GM18502 (cell line): Measurements from ENCODE around the gene RAC2.
A peak's percentile ranks its signal among the peaks of the same experiment; 100 is the strongest.

Source experiments
- ATAC-seq: cut with Tn5 transposase; IDR thresholded peaks from one replicate; pipeline ENCODE4 v1.9.1; 2021; ENCODE audit warnings: mild to moderate bottlenecking; ENCODE audit not compliant: unreplicated experiment, poor library complexity

The RAC2 gene

DNA sequence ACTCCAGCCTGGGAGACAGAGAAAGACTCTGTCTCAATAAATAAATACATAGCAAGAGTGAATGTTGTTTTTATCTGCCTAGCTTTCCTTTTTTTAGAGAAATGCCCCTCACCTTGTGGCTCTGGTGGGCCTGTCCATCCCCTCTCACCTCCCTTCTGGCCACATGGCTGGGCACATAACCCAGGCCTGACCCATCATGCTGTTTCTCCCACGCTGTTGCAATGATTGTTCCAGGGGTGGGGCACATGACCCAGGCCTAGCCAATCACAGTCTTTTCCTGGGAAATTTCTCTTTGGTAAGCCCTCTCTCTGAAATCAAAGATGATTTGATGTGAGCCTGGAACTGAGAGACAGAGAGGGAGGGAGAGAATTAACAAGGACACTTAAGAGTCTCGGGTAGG is 32.7 kb upstream of the RAC2 start:
- ATAC-seq = no peak

DNA sequence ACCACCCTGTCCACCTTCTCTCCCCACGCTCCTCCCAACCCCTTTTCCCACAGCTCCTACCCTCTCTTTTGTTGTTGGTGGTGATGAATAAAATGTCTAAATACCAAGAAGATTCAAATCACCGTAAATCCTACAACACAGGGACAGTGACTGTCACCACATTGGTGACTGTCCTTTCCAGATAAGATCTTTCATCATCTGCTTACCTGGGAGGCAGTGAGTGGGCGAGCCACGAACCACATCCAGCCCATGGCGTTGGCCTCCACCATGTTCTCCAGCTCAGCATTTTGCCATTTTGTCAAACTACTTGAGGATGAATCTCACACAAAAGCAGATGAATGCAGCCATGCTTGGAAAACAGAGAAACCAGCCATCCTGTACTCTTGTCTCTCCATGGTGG is 31.6 kb upstream of the RAC2 start:
- no peak for ATAC-seq

DNA sequence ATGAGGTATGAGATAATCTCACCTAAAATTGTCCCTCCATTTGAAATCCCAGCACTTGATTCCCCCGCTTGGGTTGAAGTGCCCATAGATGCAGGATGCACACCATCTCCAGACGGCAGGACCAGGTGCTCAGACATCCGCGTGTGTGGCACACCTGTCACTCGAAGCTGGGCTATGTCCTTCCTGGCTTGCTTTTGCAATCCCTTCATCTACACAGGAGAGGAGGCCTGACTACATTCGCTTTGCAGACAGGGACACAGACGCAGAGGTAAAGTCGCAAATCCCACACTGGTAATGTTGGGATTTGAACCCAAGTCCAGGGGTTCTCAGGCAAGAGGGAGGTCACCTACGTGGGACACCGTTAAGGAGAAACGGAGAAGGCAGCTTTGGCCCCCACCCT is 31.1 kb upstream of the RAC2 start:
- no peak for ATAC-seq

DNA sequence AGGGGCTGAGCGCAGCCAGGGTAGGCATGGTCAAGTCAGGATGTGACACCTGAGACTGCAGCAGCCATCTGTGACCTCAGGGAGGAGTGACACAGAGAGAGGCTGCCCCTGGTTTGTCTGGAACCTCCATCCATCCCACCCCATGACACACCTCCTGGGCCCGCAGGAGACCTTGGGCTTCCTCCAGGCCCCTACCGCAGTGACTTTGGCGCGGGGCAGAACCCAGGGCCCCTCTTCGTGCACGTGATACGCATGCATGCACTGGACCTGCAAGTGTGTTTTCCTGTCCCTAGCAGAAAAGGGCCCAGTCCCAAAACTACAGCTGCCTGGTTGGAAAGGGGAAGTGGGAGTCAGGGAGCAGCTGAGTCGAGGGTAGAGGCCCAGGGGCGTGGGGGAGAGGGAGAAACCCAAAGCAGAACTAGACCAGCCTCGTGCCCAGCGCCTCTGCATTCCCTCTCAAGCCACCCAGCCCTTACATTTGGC is 30.4 kb upstream of the RAC2 start:
- ATAC-seq = no peak

DNA sequence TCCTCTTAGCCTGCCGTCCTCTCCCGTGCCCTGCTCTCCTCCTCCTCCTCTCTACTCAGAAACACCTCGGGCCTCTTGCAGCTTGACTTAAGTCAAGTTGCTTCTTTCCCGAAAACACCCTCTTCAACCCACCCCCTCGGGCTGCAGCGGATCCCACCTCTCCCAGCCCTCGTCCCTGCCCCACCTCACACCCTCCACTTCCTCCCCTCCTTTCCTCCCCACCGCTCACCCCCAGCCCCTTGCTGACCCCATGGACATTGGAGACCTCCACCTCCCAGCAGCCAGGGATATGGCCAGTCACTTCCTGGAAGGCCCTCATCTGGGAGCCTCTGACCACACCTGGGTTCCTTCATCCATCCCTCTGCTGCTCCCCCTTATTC is 29.8 kb upstream of the RAC2 start:
- no peak for ATAC-seq

DNA sequence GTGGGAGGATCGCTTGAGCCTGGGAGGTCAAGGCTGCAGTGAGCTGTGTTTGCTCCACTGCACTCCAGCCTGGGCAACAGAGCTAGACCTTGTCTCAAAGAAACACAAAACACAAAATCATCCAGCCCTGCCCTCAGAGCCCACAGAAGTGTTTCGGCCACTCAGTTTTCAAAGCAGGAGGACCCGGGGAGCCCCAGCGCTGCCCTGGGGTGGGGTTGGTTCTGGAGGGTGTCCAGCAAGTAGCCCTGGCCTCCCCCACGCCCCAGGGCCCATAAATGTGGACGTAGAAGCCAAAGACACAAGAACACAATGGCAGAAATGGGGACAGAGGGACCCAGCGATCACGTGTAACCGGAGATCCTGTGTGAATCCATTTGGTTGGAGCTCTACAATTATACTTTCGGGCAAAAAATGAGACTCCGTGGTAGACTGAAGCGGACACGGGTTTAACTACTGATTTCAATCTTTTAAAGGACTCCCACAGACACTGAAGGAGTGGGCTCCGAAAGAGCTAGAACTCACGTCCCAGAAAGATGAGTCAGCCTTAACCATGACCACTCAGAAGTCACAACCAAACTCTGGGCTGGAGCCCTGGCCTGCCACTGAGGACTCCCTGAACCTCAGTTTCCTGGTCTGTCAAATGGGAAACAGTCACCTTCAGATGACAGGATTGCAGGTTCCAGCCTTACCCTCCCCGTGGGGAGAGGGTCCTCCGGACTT is 29.2 kb upstream of the RAC2 start:
- no peak for ATAC-seq

DNA sequence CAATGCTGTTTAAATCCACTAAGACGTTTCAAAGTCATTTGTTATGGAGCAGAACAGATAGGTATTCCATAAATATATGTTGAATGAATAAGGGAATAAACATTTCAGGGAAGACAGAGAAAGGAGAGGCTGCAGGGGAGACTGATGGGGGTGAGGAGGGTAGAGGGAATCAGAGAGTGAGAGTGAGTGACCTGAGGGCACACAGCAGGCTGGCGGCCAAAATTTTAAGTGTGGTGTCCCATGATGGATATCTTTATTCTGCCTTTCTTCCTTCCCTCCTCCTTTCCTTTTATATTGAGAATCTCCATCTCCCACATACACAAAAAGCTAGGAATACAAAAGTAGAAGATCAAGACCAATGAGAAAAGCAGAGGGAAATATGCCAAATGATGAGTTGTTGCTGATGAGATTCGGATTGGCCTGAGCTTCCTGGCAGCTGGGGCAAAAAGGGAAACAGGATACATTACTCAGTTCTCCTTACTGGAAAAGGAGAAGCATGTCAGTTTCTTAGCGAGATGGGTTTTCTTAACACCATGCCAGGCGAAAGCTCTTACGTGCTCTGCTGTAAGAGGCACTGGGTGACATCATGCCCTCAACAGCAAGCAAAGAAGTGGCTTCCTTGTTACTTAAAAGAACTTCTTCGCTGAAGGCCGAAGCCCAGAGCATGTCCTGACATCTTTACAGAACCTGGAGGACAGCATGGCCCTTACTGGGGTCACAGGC is 27.0 kb upstream of the RAC2 start:
- ATAC-seq = no peak

DNA sequence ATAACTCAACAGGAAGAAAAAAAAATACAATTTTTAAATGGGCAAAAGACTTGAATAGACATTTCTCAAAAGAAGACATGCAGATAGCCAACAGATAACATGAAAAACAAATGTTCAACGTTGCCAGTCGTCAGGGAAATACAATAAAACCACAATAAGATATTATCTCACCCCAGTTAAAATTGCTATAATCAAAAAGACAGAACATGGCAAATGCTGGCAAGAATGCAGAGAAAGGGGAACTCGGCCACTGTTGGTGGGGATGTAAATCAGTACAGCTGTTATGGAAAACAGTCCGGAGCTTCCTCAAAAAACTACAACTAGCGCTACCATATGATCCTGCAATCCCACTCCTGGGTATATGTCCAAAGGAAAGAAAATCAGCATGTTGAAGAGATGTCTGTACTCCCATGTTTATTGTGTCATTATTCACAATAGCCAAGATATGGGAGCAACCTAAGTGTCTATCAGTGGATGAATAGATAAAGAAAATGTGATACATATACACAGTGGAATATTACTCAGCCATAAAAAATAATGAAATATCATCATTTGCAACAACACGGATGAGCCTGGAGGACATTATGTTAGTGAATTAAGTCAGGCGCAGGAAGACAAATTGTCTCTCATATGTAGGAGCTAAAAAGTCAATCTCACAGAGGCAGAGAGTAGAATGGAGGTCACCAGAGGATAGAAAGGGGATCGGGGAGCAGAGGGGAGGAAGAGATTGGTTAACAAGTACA is 26.0 kb upstream of the RAC2 start:
- no peak for ATAC-seq

DNA sequence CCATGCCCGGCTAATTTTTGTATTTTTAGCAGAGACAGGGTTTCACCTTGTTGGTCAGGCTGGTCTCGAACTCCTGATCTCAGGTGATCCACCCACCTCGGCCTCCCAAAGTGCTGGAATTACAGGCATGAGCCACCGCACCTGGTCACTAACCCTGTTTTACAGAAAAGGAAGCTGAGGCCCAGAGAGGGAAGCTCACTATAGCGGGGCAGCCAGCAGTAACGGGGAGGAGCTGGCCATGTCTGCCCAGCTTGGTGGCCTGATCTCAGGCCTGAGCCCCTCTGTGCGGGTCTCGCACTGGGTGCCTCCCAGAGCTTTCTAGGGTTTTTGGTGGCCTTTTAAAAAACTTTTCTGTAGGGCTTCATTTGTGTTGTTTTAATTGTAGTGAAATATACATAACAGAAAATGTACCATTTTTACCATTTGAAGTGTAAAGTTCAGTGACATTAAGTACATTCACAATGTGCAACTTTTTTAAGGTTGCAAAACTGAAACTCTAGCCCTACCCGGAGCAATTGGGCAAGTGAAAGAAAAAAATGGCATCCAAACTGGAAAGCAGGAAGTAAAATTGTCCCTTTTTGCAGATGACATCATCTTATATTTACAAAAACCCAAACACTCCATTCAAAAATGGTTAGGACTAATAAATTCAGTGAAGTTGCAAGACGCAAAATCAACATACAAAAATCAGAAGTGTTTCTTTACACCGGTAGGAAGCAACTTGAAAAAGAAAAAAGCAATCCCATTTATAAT is 23.8 kb upstream of the RAC2 start:
- ATAC-seq = no peak

DNA sequence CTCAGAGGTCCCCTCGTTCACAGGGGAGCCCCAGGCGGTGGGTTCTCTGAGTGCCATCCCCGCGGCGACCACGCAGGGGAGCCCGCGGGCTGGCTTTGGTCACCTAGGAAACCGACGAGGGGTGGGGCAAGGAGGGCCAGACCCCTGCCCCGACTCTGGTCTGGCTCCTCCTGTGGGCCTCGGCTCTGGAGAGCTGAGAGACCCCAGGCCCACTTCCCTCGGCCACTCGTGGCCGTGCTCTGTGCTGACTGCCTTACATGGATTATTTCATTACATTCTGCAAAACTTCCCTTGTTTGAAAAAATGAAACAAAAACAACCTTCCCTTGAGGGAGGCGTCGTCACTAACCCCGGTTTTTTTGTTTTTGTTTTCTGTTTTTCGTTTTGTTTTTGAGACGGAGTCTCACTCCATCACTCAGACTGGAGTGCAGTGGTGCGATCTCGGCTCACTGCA is 23.1 kb upstream of the RAC2 start:
- peak; percentile 71 for ATAC-seq

DNA sequence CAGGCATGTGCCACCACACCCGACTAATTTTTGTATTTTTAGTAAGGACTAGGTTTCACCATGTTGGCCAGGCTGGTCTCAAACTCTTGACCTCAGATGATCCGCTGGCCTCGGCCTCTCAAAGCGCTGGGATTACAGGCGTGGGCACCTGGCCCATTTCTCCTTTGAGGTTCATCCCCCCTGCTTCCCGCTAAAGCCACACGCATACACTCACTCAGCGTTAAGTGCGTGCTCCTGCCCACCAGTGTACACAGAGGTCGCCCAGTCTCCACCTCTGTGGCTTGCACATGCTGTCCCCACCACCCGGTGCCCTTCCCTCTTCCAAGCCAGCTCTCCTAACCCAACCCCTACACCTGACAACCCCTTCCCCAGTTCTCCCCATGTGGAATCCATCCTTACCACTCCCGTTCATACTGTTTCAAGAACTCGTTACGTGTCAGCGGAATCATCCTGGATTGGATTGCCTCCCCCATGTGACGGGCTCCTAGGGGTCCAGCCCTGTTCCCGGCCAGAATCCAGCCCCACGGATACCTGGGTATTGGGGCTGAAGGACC is 22.6 kb upstream of the RAC2 start:
- ATAC-seq = no peak

DNA sequence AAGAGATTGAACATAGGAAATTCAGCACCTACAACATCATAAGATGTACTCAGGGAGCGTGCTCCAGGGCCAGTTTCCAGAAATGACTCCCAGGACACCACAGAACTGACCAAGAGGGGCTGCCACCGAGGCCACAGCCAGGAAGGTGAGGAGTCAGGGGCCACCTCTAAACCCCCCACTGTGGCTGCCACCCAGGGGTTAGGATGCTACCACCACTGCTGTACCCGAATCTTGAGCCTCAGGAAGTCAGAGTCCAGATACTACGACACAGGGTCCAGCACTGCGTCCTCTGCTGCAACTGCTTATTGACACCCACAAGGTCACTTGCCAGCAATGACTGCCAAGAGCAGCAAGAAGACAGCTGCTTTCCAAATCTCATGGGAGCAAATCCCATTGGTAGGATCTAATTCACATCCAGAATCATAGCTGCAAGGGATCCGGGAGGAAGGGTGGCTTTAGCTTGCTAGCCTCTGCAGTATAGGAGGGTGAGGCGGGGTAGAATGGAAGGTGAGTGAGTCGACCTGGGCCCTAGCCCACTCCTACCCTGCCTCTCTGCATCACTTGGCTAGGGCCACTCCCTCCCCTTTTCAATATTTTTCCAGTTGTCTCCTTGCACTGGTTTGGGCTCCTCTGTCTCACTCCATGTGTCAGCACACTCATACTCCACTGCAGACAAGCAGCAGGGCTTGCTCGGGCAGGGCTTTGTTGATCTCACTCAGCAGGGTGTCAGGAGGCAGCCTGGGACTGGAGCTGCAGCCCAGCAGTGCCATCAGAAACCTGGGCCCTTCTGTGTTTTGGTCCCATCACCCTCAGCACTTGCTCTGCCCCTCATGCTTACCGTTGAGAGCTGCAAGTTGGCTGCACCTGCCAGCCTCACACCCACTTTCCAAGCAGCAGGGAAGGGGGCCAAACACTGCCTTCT is 20.2 kb upstream of the RAC2 start:
- ATAC-seq = no peak

DNA sequence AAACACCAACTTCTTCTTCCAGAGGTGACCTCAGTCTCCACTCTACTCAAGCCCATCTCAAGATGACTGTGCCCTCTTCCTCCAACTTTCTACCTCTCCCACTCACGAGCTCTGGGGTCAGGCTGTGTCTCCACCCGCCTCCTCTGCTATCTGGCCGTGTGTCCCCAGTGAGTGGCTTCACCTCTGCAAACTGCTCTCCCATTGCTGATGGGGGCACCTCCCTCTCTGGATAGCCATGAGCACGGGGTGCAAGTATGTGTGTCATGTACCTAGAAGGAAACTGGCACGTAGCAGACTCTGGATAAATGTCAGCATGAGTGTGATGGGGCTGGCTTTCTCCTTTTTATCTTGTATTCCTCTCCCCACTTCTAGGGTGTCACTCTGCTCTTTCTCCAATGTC is 18.3 kb upstream of the RAC2 start:
- ATAC-seq = no peak

DNA sequence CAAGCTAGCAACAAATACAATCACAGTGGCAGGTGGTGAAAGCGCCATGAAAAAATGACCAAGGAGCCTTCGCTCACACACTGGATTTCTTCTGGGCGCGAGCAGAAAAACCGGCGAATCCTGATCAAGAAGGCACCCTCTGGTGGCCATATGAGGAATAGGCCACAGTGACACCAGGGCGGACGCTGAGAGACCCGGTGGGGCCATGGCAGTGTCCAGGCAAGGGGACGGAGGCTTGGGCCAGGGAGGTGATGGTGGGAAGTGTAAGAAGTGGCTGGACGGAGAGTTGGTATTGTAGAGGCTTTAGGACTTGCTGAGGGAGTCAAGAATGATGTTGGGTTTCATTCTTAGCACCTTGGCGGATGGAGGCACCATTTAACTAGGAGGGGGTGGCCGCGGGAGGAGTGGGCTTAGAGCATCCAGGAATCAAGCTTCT is 16.9 kb upstream of the RAC2 start:
- ATAC-seq = no peak

DNA sequence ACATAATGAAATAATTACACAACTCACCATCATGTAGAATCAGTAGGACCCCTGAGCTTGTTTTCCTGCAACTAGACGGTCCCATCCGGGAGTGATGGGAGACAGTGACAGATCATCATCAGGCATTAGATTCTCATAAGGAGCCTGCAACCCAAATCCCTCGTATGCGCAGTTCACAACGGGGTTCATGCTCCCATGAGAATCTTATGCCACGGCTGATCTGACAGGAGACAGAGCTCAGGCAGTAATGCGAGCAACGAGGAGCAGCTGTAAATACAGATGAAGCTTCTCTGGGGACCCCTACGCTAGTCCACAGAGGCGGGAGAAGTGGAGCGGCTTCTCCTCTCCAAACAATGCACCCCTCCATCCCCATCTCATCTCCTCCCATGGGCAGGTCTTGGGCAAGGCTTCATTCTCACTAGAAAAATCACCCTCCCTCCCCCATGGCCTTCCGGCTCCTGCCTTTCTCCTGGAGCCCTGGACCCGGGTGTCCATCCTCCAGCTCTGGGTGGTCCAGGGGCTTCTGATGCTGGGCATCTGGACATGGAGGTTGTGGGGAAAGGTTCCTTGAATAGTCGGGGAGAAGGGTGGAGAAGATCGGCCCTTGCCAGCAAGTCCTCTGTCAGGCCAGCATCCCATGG is 16.2 kb upstream of the RAC2 start:
- ATAC-seq = no peak

DNA sequence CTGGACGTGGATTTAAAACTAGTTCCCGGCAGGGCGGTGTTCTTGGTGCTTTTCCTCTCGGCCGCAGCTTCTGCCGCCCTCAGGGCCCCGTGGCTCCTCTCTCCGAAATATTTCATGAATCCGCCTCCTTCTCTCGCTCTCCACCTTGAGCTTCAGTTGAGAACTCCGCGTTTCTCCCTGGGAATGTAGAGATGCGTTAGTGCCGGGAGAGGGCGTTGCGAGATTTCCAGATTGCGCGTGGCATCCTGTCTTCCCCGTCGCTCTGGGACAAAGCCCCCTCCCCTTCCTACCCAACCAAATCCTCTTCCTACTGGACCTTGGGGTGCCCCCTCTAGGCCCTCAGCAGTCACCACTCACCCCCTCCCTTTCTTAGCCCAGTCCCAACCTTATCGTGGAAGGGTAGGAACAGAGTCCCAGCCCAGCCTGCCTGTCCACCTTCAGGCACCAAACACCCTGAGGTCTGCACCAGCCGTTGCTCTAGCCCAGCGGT is 15.5 kb upstream of the RAC2 start:
- no peak for ATAC-seq

DNA sequence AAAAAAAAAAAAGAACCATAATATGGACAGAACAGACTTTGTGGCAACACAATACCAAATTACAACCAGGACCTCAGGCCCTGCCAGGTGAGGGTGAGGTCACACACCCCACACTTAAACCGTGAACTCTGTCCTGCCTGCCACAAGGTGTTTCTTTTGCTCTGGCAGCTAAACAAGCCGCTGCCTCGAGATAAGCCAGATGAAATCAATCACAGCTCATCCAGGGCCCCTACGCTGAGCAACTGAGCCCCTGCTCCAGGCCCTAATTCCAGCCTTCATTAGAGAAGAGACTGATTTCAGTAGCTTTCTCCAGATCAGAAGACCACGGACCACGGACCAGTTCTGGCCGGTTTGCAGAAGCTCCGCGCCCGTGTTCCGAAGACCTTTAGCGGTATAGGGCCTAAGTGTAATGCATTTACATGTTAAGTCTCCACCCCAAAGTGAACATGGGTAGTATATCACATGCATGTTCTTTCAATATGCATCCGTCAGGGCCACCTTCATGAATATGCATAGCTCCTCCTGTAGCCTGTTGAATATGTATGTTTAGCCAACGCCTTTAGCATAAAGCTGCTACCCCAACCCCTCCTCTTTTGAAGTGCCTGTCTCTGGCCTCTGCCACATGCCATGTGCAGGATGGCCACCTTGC is 14.8 kb upstream of the RAC2 start:
- ATAC-seq = no peak
